Adipocyte (in vitro differentiated cells): ENCODE measurements around the gene KAT6B.
A peak's percentile ranks its signal among the peaks of the same experiment; 100 is the strongest.
"Not testable (repeated sequence)": the region's sequence is repeated elsewhere in the genome, so short reads cannot be mapped to it uniquely, and the experiment has no call there.

ENCODE experiments used
- DNase-seq: peaks from one replicate; pipeline ENCODE4 v3.0.0-alpha.2; 2015; ENCODE audit warnings: low read depth
- H3K27me3 ChIP-seq: replicated peaks from 2 replicates; pipeline ENCODE4 v1.7.0; 2013; ENCODE audit warnings: mild to moderate bottlenecking, low read length, moderate library complexity; ENCODE audit not compliant: control insufficient read depth, insufficient read depth
- H3K36me3 ChIP-seq: 2 replicates; pipeline ENCODE4 v1.7.0; 2013; ENCODE audit warnings: low read length, mild to moderate bottlenecking, moderate library complexity; ENCODE audit not compliant: control insufficient read depth, insufficient read depth, severe bottlenecking
- H3K4me1 ChIP-seq: 2 replicates; pipeline ENCODE4 v1.7.0; 2013; ENCODE audit warnings: mild to moderate bottlenecking, low read length, moderate library complexity; ENCODE audit not compliant: control insufficient read depth, insufficient read depth
- H3K4me3 ChIP-seq: 2 replicates; pipeline ENCODE4 v1.7.0; 2013; ENCODE audit warnings: mild to moderate bottlenecking, low read length, moderate library complexity
- H3K9ac ChIP-seq: 2 replicates; pipeline ENCODE4 v1.7.0; 2013; ENCODE audit warnings: mild to moderate bottlenecking, low read length, moderate library complexity
- H3K9me3 ChIP-seq: 2 replicates; pipeline ENCODE4 v1.7.0; 2013; ENCODE audit warnings: mild to moderate bottlenecking, low read length, moderate library complexity; ENCODE audit not compliant: control insufficient read depth

KAT6B gene

GRCh38 chr10:74910976-74911350 lies 84.6 kb downstream of the KAT6B start:
- DNase-seq: peak; percentile 71
- Histone ChIP-seq H3K27me3 (no peaks in the 10 kb centered on the region), H3K36me3 (no peaks in the 10 kb centered on the region)

GRCh38 chr10:74912182-74912581 lies 85.8 kb downstream of the KAT6B start:
- Histone ChIP-seq H3K36me3 (no peaks in the 10 kb centered on the region), H3K4me1 (peaks cover 4% of the 10 kb centered on the region), H3K27me3 (no peaks in the 10 kb centered on the region), H3K9ac (no peak overlapping the region), H3K4me3 (no peak overlapping the region), H3K9me3 (no peaks in the 10 kb centered on the region)
- no peak for DNase-seq

More at GRCh38 chr10:74910976-74911350, 84.6 kb downstream of the KAT6B start:
- Histone ChIP-seq H3K9ac (no peak overlapping the region), H3K4me3 (no peak overlapping the region), H3K9me3 (no peaks in the 10 kb centered on the region), H3K4me1 (peaks cover 4% of the 10 kb centered on the region)

GRCh38 chr10:74912682-74913081 lies 86.3 kb downstream of the KAT6B start:
- Histone ChIP-seq H3K9ac (no peak overlapping the region), H3K4me1 (peaks cover 9% of the 10 kb centered on the region), H3K36me3 (no peaks in the 10 kb centered on the region), H3K27me3 (no peaks in the 10 kb centered on the region), H3K9me3 (no peaks in the 10 kb centered on the region), H3K4me3 (no peak overlapping the region)
- no peak for DNase-seq

GRCh38 chr10:74913377-74913979 lies 87.1 kb downstream of the KAT6B start:
- Histone ChIP-seq H3K36me3 (no peaks in the 10 kb centered on the region), H3K9ac (no peak overlapping the region), H3K4me1 (peaks cover 16% of the 10 kb centered on the region), H3K4me3 (no peak overlapping the region), H3K27me3 (no peaks in the 10 kb centered on the region), H3K9me3 (no peaks in the 10 kb centered on the region)
- no peak for DNase-seq

- Histone ChIP-seq H3K27me3 (no peaks in the 10 kb centered on the region), H3K9me3 (peaks cover 12% of the 10 kb centered on the region), H3K4me3 (no peak overlapping the region), H3K36me3 (no peaks in the 10 kb centered on the region), H3K4me1 (peaks cover 12% of the 10 kb centered on the region), H3K9ac (no peak overlapping the region)
- DNase-seq: peak; percentile 31
Measured at GRCh38 chr10:74916283-74916682, 89.9 kb downstream of the KAT6B start.

- DNase-seq: peak; percentile 55
- no peaks in the 10 kb centered on the region for H3K36me3 ChIP-seq
- H3K9me3 ChIP-seq: peaks cover 12% of the 10 kb centered on the region
- H3K4me1 ChIP-seq: peaks cover 25% of the 10 kb centered on the region
- H3K9ac ChIP-seq: no peak overlapping the region
- no peak overlapping the region for H3K4me3 ChIP-seq
- H3K27me3 ChIP-seq: no peaks in the 10 kb centered on the region
Measured at GRCh38 chr10:74917481-74918077, 91.2 kb downstream of the KAT6B start.

- H3K27me3 ChIP-seq: no peaks in the 10 kb centered on the region
- peaks cover 43% of the 10 kb centered on the region for H3K4me1 ChIP-seq
- H3K36me3 ChIP-seq: no peaks in the 10 kb centered on the region
- no peak overlapping the region for H3K4me3 ChIP-seq
- peaks cover 12% of the 10 kb centered on the region for H3K9me3 ChIP-seq
- DNase-seq: no peak
- no peak overlapping the region for H3K9ac ChIP-seq
Measured at GRCh38 chr10:74919671-74920070, 93.3 kb downstream of the KAT6B start.

- H3K27me3 ChIP-seq, H3K9ac ChIP-seq, H3K36me3 ChIP-seq, H3K4me3 ChIP-seq, DNase-seq: not testable (repeated sequence)
- H3K9me3 ChIP-seq: peaks cover 12% of the 10 kb centered on the region
- peaks cover 55% of the 10 kb centered on the region for H3K4me1 ChIP-seq
Measured at GRCh38 chr10:74921070-74921469, 94.7 kb downstream of the KAT6B start.

GRCh38 chr10:74921744-74922143 lies 95.3 kb downstream of the KAT6B start:
- peaks cover 55% of the 10 kb centered on the region for H3K4me1 ChIP-seq
- H3K9ac ChIP-seq: no peak overlapping the region
- no peak for DNase-seq
- no peaks in the 10 kb centered on the region for H3K27me3 ChIP-seq
- H3K36me3 ChIP-seq: no peaks in the 10 kb centered on the region
- peaks cover 12% of the 10 kb centered on the region for H3K9me3 ChIP-seq
- no peak overlapping the region for H3K4me3 ChIP-seq

GRCh38 chr10:74922921-74923320 lies 96.5 kb downstream of the KAT6B start:
- peak; percentile 32 for DNase-seq
- H3K9ac ChIP-seq: no peak overlapping the region
- H3K4me1 ChIP-seq: peaks cover 58% of the 10 kb centered on the region
- no peaks in the 10 kb centered on the region for H3K36me3 ChIP-seq
- peak overlapping the region; percentile 65 for H3K4me3 ChIP-seq
- peaks cover 12% of the 10 kb centered on the region for H3K9me3 ChIP-seq
- no peaks in the 10 kb centered on the region for H3K27me3 ChIP-seq

GRCh38 chr10:74923556-74923955 lies 97.2 kb downstream of the KAT6B start:
- H3K9ac ChIP-seq: peak overlapping the region; percentile 65
- H3K4me3 ChIP-seq: peak overlapping the region; percentile 65
- H3K9me3 ChIP-seq: peaks cover 12% of the 10 kb centered on the region
- peaks cover 60% of the 10 kb centered on the region for H3K4me1 ChIP-seq
- H3K27me3 ChIP-seq: no peaks in the 10 kb centered on the region
- no peak for DNase-seq
- H3K36me3 ChIP-seq: no peaks in the 10 kb centered on the region
